Thyroid gland (tissue), 4 donors: Measurements from ENCODE around the gene KLLN.
"Not testable (repeated sequence)": the region's sequence is repeated elsewhere in the genome, so short reads cannot be mapped to it uniquely, and the experiment has no call there.

ENCODE experiments used
- CTCF ChIP-seq, 6 experiments: fragments of 200-600 bp in 3 of 6; fragments of 450-650 bp in 3 of 6; sonication (generic) in 3 of 6; IDR thresholded peaks; one replicate each; pipeline ENCODE4 v1.5.1; 2016 to 2019; ENCODE audit warnings: antibody characterized with exemption in 6 of 6, mild to moderate bottlenecking in 2 of 6, inconsistent platforms in 1 of 6, moderate library complexity in 1 of 6
- POLR2A ChIP-seq, 2 donors: fragments of 450-650 bp; IDR thresholded peaks; one replicate each; pipeline ENCODE4 v1.6.1; 2017; ENCODE audit warnings: antibody characterized with exemption in 2 of 2, mild to moderate bottlenecking in 2 of 2, moderate library complexity in 1 of 2

- not testable (repeated sequence) for TF ChIP-seq CTCF, POLR2A (IDR thresholded peaks at IDR 0.05)
These were observed 8.1 kb downstream of the KLLN start for GRCh38 chr10:87855247-87855646.
